SK-N-SH treated with all-trans-retinoic acid at 6 μM for 48 hours (cell line): ENCODE data around the gene ARL15.

Source experiments
- ATAC-seq: fragments of 200-7000 bp; cut with Tn5 transposase; 3 replicates; pipeline ENCODE4 v1.9.1; 2020; ENCODE audit warnings: mild to moderate bottlenecking, moderate library complexity
- ARNTL ChIP-seq: fragments of 450-650 bp; formaldehyde crosslinking; IDR thresholded peaks from 2 replicates; pipeline ENCODE4 v1.5.0; 2020; ENCODE audit warnings: low read depth, mild to moderate bottlenecking, moderate library complexity, borderline replicate concordance
- BACH2 ChIP-seq: fragments of 250-450 bp; sonication (Bioruptor Pico); IDR thresholded peaks from 2 replicates; pipeline ENCODE4 v1.9.0; 2021; ENCODE audit warnings: mild to moderate bottlenecking, borderline replicate concordance
- CSDC2 ChIP-seq: fragments of 250-450 bp; sonication (Bioruptor Pico); IDR thresholded peaks from 2 replicates; pipeline ENCODE4 v1.5.0; 2020; ENCODE audit warnings: mild to moderate bottlenecking, moderate library complexity
- ESRRG ChIP-seq: fragments of 250-450 bp; sonication (Bioruptor Pico); IDR thresholded peaks from 2 replicates; pipeline ENCODE4 v1.6.1; 2021; ENCODE audit warnings: mild to moderate bottlenecking
- GLIS3 ChIP-seq: fragments of 250-450 bp; sonication (Bioruptor Pico); IDR thresholded peaks from 2 replicates; pipeline ENCODE4 v1.5.0; 2020; ENCODE audit warnings: mild to moderate bottlenecking, moderate library complexity
- ISL1 ChIP-seq: fragments of 250-450 bp; sonication (Bioruptor Pico); IDR thresholded peaks from 2 replicates; pipeline ENCODE4 v2.1.2; 2022; ENCODE audit warnings: mild to moderate bottlenecking, moderate library complexity
- OSR1 ChIP-seq: fragments of 250-450 bp; sonication (Bioruptor Pico); IDR thresholded peaks from 2 replicates; pipeline ENCODE4 v1.8.0; 2022; ENCODE audit warnings: moderate library complexity, mild to moderate bottlenecking, inconsistent platforms
- PPARA ChIP-seq: fragments of 250-450 bp; sonication (Bioruptor Pico); IDR thresholded peaks from 2 replicates; pipeline ENCODE4 v1.5.0; 2020; ENCODE audit warnings: mild to moderate bottlenecking, borderline replicate concordance
- RARB ChIP-seq: fragments of 250-450 bp; sonication (Bioruptor Pico); IDR thresholded peaks from 2 replicates; pipeline ENCODE4 v1.8.0; 2021; ENCODE audit warnings: mild to moderate bottlenecking, moderate library complexity
- SNAI2 ChIP-seq: fragments of 250-450 bp; sonication (Bioruptor Pico); IDR thresholded peaks from 2 replicates; pipeline ENCODE4 v1.5.0; 2020; ENCODE audit warnings: mild to moderate bottlenecking, moderate library complexity
- TCF4 ChIP-seq: fragments of 250-450 bp; sonication (Bioruptor Pico); IDR thresholded peaks from 2 replicates; pipeline ENCODE4 v1.8.0; 2021; ENCODE audit warnings: mild to moderate bottlenecking, moderate library complexity, borderline replicate concordance
- TOX ChIP-seq: fragments of 250-450 bp; sonication (Bioruptor Pico); IDR thresholded peaks from 2 replicates; pipeline ENCODE4 v1.8.0; 2021; ENCODE audit warnings: mild to moderate bottlenecking, moderate library complexity, borderline replicate concordance
- ZC3H10 ChIP-seq: fragments of 250-450 bp; sonication (Bioruptor Pico); IDR thresholded peaks from 2 replicates; pipeline ENCODE4 v1.5.1; 2021; ENCODE audit warnings: mild to moderate bottlenecking, moderate library complexity
- ZFP3 ChIP-seq: fragments of 250-450 bp; sonication (Bioruptor Pico); IDR thresholded peaks from 2 replicates; pipeline ENCODE4 v1.5.0; 2020; ENCODE audit warnings: mild to moderate bottlenecking, moderate library complexity
- ZFP30 ChIP-seq: fragments of 450-650 bp; formaldehyde crosslinking; IDR thresholded peaks from 2 replicates; pipeline ENCODE4 v1.5.0; 2022; ENCODE audit warnings: mild to moderate bottlenecking, moderate library complexity
- ZNF565 ChIP-seq: fragments of 450-650 bp; formaldehyde crosslinking; conservative IDR thresholded peaks from 2 replicates; pipeline ENCODE4 v1.5.0; 2020; ENCODE audit warnings: low read depth, mild to moderate bottlenecking, moderate library complexity
- ZNF70 ChIP-seq: fragments of 450-650 bp; formaldehyde crosslinking; IDR thresholded peaks from 2 replicates; pipeline ENCODE4 v1.5.0; 2020; ENCODE audit warnings: mild to moderate bottlenecking, moderate library complexity
- ZNF8 ChIP-seq: fragments of 450-650 bp; formaldehyde crosslinking; IDR thresholded peaks from 2 replicates; pipeline ENCODE4 v1.5.0; 2020; ENCODE audit warnings: mild to moderate bottlenecking, moderate library complexity
- TF ChIP-seq, protein P1 (sequence below): fragments of 250-450 bp; sonication (Bioruptor Pico); IDR thresholded peaks from 2 replicates; pipeline ENCODE4 v1.8.0; 2021; ENCODE audit warnings: low read depth, mild to moderate bottlenecking, moderate library complexity, borderline replicate concordance
- TF ChIP-seq, protein P2 (sequence below): fragments of 250-450 bp; sonication (Bioruptor Pico); IDR thresholded peaks from 2 replicates; pipeline ENCODE4 v1.5.1; 2020; ENCODE audit warnings: low read depth, mild to moderate bottlenecking, moderate library complexity
- TF ChIP-seq, protein P3 (sequence below): fragments of 250-450 bp; sonication (Bioruptor Pico); IDR thresholded peaks from 2 replicates; pipeline ENCODE4 v1.5.0; 2020; ENCODE audit warnings: mild to moderate bottlenecking, moderate library complexity
- TF ChIP-seq, protein P4 (sequence below): fragments of 250-450 bp; sonication (Bioruptor Pico); IDR thresholded peaks from 2 replicates; pipeline ENCODE4 v1.8.0; 2020; ENCODE audit warnings: mild to moderate bottlenecking, moderate library complexity, borderline replicate concordance
- TF ChIP-seq, protein P5 (sequence below): fragments of 250-450 bp; sonication (Bioruptor Pico); IDR thresholded peaks from 2 replicates; pipeline ENCODE4 v1.5.1; 2021; ENCODE audit warnings: mild to moderate bottlenecking, moderate library complexity

The ARL15 gene

DNA sequence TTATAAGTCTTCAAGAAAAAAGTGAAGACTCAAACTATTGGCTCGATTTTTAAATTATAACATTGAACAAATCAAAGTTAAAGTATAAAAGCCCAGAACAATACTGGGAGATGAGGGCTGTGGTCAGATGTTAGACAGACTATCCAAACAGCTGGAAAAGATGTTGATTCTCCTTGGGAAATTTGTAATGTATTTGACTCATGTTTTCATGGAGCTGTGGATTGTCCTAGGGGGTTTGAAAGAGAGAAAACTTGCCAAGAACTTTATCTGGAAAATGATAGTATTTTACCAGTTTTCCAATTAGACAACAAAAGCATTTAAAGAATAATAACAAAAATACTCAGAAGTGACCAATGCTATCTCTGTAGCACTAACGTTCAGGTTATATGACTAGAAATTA lies 339.2 kb downstream of the ARL15 start:
- ATAC-seq = no peak
- no peak for TF ChIP-seq ZFP3
- no peak for TF ChIP-seq RARB (CRISPR knock-in tag)
- TF ChIP-seq, protein P1, sequence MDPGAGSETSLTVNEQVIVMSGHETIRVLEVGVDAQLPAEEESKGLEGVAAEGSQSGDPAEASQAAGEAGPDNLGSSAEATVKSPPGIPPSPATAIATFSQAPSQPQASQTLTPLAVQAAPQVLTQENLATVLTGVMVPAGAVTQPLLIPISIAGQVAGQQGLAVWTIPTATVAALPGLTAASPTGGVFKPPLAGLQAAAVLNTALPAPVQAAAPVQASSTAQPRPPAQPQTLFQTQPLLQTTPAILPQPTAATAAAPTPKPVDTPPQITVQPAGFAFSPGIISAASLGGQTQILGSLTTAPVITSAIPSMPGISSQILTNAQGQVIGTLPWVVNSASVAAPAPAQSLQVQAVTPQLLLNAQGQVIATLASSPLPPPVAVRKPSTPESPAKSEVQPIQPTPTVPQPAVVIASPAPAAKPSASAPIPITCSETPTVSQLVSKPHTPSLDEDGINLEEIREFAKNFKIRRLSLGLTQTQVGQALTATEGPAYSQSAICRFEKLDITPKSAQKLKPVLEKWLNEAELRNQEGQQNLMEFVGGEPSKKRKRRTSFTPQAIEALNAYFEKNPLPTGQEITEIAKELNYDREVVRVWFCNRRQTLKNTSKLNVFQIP (CRISPR knock-in tag) = no peak
- no peak for TF ChIP-seq GLIS3 (CRISPR knock-in tag)
- TF ChIP-seq, protein P2, sequence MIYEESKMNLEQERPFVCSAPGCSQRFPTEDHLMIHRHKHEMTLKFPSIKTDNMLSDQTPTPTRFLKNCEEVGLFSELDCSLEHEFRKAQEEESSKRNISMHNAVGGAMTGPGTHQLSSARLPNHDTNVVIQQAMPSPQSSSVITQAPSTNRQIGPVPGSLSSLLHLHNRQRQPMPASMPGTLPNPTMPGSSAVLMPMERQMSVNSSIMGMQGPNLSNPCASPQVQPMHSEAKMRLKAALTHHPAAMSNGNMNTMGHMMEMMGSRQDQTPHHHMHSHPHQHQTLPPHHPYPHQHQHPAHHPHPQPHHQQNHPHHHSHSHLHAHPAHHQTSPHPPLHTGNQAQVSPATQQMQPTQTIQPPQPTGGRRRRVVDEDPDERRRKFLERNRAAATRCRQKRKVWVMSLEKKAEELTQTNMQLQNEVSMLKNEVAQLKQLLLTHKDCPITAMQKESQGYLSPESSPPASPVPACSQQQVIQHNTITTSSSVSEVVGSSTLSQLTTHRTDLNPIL (CRISPR knock-in tag) = no peak
- TF ChIP-seq ARNTL (CRISPR knock-in tag) = no peak
- TF ChIP-seq TCF4 (CRISPR knock-in tag) = no peak
- no peak for TF ChIP-seq ZFP30 (CRISPR knock-in tag)
- TF ChIP-seq TOX = no peak
- no peak for TF ChIP-seq ZNF70 (CRISPR knock-in tag)
- no peak for TF ChIP-seq SNAI2 (CRISPR knock-in tag)
- TF ChIP-seq, protein P3, sequence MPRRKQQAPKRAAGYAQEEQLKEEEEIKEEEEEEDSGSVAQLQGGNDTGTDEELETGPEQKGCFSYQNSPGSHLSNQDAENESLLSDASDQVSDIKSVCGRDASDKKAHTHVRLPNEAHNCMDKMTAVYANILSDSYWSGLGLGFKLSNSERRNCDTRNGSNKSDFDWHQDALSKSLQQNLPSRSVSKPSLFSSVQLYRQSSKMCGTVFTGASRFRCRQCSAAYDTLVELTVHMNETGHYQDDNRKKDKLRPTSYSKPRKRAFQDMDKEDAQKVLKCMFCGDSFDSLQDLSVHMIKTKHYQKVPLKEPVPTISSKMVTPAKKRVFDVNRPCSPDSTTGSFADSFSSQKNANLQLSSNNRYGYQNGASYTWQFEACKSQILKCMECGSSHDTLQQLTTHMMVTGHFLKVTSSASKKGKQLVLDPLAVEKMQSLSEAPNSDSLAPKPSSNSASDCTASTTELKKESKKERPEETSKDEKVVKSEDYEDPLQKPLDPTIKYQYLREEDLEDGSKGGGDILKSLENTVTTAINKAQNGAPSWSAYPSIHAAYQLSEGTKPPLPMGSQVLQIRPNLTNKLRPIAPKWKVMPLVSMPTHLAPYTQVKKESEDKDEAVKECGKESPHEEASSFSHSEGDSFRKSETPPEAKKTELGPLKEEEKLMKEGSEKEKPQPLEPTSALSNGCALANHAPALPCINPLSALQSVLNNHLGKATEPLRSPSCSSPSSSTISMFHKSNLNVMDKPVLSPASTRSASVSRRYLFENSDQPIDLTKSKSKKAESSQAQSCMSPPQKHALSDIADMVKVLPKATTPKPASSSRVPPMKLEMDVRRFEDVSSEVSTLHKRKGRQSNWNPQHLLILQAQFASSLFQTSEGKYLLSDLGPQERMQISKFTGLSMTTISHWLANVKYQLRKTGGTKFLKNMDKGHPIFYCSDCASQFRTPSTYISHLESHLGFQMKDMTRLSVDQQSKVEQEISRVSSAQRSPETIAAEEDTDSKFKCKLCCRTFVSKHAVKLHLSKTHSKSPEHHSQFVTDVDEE = no peak
- TF ChIP-seq ZNF8 (CRISPR knock-in tag) = no peak
- no peak for TF ChIP-seq OSR1 (CRISPR knock-in tag)
- TF ChIP-seq ESRRG (CRISPR knock-in tag) = no peak
- no peak for TF ChIP-seq ZC3H10 (CRISPR knock-in tag)
- TF ChIP-seq, protein P4, sequence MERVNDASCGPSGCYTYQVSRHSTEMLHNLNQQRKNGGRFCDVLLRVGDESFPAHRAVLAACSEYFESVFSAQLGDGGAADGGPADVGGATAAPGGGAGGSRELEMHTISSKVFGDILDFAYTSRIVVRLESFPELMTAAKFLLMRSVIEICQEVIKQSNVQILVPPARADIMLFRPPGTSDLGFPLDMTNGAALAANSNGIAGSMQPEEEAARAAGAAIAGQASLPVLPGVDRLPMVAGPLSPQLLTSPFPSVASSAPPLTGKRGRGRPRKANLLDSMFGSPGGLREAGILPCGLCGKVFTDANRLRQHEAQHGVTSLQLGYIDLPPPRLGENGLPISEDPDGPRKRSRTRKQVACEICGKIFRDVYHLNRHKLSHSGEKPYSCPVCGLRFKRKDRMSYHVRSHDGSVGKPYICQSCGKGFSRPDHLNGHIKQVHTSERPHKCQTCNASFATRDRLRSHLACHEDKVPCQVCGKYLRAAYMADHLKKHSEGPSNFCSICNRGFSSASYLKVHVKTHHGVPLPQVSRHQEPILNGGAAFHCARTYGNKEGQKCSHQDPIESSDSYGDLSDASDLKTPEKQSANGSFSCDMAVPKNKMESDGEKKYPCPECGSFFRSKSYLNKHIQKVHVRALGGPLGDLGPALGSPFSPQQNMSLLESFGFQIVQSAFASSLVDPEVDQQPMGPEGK (CRISPR knock-in tag) = no peak
- no peak for TF ChIP-seq PPARA (CRISPR knock-in tag)
- TF ChIP-seq ZNF565 = no peak
- no peak for TF ChIP-seq ISL1 (CRISPR knock-in tag)

DNA sequence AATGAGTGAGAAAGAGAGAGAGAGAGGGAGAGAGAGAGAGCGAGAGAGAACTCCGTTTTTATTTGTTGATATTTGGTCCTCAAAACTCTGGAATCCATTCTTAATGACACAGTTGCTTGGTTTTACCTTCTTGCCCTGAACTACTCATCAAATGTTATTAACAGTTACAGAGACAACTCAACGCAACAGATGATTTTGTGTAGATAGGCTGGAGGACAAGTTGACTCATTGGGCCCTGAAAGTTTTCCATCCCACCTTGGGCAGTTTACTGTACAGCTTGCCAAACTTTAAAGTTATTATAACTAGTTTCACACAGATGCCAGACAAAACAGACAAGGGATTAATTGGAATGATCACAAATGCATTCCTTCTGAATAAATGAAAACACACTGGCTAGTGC lies 339.9 kb downstream of the ARL15 start:
- no peak for ATAC-seq
- no peak for TF ChIP-seq ZNF565
- no peak for TF ChIP-seq ZFP3
- TF ChIP-seq, protein P4 (CRISPR knock-in tag) = no peak
- no peak for TF ChIP-seq GLIS3 (CRISPR knock-in tag)
- no peak for TF ChIP-seq ZFP30 (CRISPR knock-in tag)
- TF ChIP-seq ZC3H10 (CRISPR knock-in tag) = no peak
- no peak for TF ChIP-seq RARB (CRISPR knock-in tag)
- TF ChIP-seq TOX = no peak
- no peak for TF ChIP-seq ZNF70 (CRISPR knock-in tag)
- TF ChIP-seq BACH2 (CRISPR knock-in tag) = no peak
- TF ChIP-seq, protein P3 = no peak
- TF ChIP-seq ESRRG (CRISPR knock-in tag) = no peak
- no peak for TF ChIP-seq CSDC2 (CRISPR knock-in tag)
- TF ChIP-seq, protein P1 (CRISPR knock-in tag) = no peak
- no peak for TF ChIP-seq PPARA (CRISPR knock-in tag)
- TF ChIP-seq, protein P5, sequence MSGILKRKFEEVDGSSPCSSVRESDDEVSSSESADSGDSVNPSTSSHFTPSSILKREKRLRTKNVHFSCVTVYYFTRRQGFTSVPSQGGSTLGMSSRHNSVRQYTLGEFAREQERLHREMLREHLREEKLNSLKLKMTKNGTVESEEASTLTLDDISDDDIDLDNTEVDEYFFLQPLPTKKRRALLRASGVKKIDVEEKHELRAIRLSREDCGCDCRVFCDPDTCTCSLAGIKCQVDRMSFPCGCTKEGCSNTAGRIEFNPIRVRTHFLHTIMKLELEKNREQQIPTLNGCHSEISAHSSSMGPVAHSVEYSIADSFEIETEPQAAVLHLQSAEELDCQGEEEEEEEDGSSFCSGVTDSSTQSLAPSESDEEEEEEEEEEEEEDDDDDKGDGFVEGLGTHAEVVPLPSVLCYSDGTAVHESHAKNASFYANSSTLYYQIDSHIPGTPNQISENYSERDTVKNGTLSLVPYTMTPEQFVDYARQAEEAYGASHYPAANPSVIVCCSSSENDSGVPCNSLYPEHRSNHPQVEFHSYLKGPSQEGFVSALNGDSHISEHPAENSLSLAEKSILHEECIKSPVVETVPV = no peak
- TF ChIP-seq SNAI2 (CRISPR knock-in tag) = no peak
- TF ChIP-seq OSR1 (CRISPR knock-in tag) = no peak
- TF ChIP-seq ISL1 (CRISPR knock-in tag) = no peak
